Measurements from ENCODE around the gene TMBIM1.

Gene TMBIM1

GRCh38 chr2:218334531-218334930 lies 42.2 kb upstream of the TMBIM1 start:
- no peak overlapping the region for H3K27ac ChIP-seq (ENCODE audit: low read depth, low read length, poor library complexity, severe bottlenecking)
- no peaks in the 10 kb centered on the region; the same call in 1 of the 2 replicates for H3K36me3 ChIP-seq (ENCODE audit: insufficient read depth, low read length)
- no peak overlapping the region for H3K9ac ChIP-seq (ENCODE audit: low read length)
- H3K9me2 ChIP-seq (ENCODE audit: low read depth, low read length) = no peaks in the 10 kb centered on the region
- peaks cover 5% of the 10 kb centered on the region; the same call in 1 of the 2 replicates for H3K9me3 ChIP-seq (ENCODE audit: low read length)
- H2AFZ ChIP-seq (ENCODE audit: low read length) = no peak overlapping the region
- no peaks in the 10 kb centered on the region for H3K4me1 ChIP-seq (ENCODE audit: insufficient read depth, low read length, severe bottlenecking)
- H3F3A ChIP-seq (ENCODE audit: insufficient read depth, low read length) = no peaks in the 10 kb centered on the region
- no peak overlapping the region for H3K4me3 ChIP-seq (ENCODE audit: low read depth, low read length, poor library complexity, severe bottlenecking)
- no peaks in the 10 kb centered on the region for H4K20me1 ChIP-seq (ENCODE audit: insufficient read depth, low read length)
- H3K27me3 ChIP-seq (ENCODE audit: insufficient read depth, low read length) = peaks cover 14% of the 10 kb centered on the region
- TF ChIP-seq EZH2 (IDR thresholded peaks at IDR 0.05; ENCODE audit: borderline replicate concordance, low read length) = no peak
- TF ChIP-seq, protein P1, sequence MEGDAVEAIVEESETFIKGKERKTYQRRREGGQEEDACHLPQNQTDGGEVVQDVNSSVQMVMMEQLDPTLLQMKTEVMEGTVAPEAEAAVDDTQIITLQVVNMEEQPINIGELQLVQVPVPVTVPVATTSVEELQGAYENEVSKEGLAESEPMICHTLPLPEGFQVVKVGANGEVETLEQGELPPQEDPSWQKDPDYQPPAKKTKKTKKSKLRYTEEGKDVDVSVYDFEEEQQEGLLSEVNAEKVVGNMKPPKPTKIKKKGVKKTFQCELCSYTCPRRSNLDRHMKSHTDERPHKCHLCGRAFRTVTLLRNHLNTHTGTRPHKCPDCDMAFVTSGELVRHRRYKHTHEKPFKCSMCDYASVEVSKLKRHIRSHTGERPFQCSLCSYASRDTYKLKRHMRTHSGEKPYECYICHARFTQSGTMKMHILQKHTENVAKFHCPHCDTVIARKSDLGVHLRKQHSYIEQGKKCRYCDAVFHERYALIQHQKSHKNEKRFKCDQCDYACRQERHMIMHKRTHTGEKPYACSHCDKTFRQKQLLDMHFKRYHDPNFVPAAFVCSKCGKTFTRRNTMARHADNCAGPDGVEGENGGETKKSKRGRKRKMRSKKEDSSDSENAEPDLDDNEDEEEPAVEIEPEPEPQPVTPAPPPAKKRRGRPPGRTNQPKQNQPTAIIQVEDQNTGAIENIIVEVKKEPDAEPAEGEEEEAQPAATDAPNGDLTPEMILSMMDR (IDR thresholded peaks at IDR 0.05; ENCODE audit: low read length) = no peak
- no peaks in the 10 kb centered on the region for H3K79me2 ChIP-seq (ENCODE audit: insufficient read depth, low read length)
- no peak overlapping the region for H3K4me2 ChIP-seq (ENCODE audit: low read length)

DNA sequence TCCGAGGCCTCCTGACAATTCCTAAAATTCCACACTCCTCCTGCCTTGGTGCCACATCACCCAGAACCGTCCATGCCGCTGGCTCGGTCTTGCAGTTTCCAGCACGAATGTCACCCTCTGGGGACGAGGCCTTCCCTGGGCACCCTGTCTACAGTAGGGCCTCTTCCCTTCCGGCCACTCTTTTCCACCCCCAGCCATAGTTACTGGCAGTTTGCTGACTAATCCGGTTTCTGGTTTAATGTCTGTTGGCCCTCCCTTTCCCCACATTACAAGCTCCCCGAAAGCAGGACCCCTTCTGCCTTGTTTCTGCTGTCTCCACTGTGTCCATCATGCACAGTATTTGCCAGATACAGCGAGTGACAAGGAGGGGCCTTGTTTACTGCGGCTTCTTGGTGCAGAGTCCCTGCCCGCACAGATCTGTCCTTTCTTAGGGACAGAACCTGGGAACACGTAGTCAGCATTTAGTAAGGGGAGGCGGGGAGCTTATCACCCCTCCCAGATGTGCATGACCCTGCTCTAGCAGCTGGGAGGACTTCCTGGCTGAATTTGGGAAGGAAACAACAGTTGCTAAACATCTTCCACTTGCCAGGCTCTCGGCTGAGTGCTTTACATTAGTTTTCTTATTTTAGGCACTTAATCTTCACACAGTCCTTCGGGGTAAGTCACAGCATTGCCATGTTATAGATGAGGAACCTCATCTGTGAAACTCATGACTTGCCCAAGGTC lies 40.8 kb upstream of the TMBIM1 start:
- Histone ChIP-seq H3K9ac (ENCODE audit: low read length) (no peak overlapping the region), H4K20me1 (ENCODE audit: insufficient read depth, low read length) (no peaks in the 10 kb centered on the region), H2AFZ (ENCODE audit: low read length) (no peak overlapping the region), H3K27me3 (ENCODE audit: insufficient read depth, low read length) (peaks cover 14% of the 10 kb centered on the region), H3F3A (ENCODE audit: insufficient read depth, low read length) (no peaks in the 10 kb centered on the region), H3K79me2 (ENCODE audit: insufficient read depth, low read length) (no peaks in the 10 kb centered on the region), H3K36me3 (ENCODE audit: insufficient read depth, low read length) (no peaks in the 10 kb centered on the region; the same call in 1 of the 2 replicates), H3K4me3 (ENCODE audit: low read depth, low read length, poor library complexity, severe bottlenecking) (no peak overlapping the region), H3K4me1 (ENCODE audit: insufficient read depth, low read length, severe bottlenecking) (no peaks in the 10 kb centered on the region), H3K27ac (ENCODE audit: low read depth, low read length, poor library complexity, severe bottlenecking) (no peak overlapping the region), H3K4me2 (ENCODE audit: low read length) (no peak overlapping the region), H3K9me3 (ENCODE audit: low read length) (peaks cover 5% of the 10 kb centered on the region; the same call in 1 of the 2 replicates), H3K9me2 (ENCODE audit: low read depth, low read length) (no peaks in the 10 kb centered on the region)
- TF ChIP-seq, protein P1 (IDR thresholded peaks at IDR 0.05; ENCODE audit: low read length) = no peak
- TF ChIP-seq EZH2 (IDR thresholded peaks at IDR 0.05; ENCODE audit: borderline replicate concordance, low read length) = no peak

DNA sequence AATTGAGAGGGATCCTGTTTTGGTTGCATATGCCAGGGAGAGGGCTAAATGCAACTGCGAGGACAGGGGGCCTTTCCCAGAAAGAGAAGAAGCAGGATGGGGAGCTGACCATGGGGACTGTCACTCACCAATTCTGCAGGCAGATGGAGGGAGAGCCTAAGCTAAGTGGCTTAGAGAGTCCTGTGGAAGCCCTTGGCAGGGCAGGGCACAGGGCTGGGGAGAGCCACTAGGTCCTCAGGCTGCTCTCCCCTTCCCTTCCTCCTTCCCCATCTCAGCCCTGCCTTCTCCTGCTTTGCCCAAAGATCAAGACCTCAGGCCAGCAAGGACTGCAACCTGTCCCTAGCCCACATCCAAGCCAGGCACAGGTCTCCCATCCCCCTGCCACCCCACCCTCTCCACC lies 40.0 kb upstream of the TMBIM1 start:
- Histone ChIP-seq H3K27me3 (ENCODE audit: insufficient read depth, low read length) (peaks cover 12% of the 10 kb centered on the region), H3K9me3 (ENCODE audit: low read length) (peaks cover 5% of the 10 kb centered on the region; the same call in 1 of the 2 replicates), H3K4me3 (ENCODE audit: low read depth, low read length, poor library complexity, severe bottlenecking) (no peak overlapping the region), H3K4me1 (ENCODE audit: insufficient read depth, low read length, severe bottlenecking) (no peaks in the 10 kb centered on the region), H3K4me2 (ENCODE audit: low read length) (no peak overlapping the region), H3F3A (ENCODE audit: insufficient read depth, low read length) (no peaks in the 10 kb centered on the region), H4K20me1 (ENCODE audit: insufficient read depth, low read length) (no peaks in the 10 kb centered on the region), H3K79me2 (ENCODE audit: insufficient read depth, low read length) (no peaks in the 10 kb centered on the region), H3K36me3 (ENCODE audit: insufficient read depth, low read length) (no peaks in the 10 kb centered on the region; the same call in 1 of the 2 replicates), H3K9me2 (ENCODE audit: low read depth, low read length) (no peaks in the 10 kb centered on the region), H2AFZ (ENCODE audit: low read length) (no peak overlapping the region), H3K27ac (ENCODE audit: low read depth, low read length, poor library complexity, severe bottlenecking) (no peak overlapping the region), H3K9ac (ENCODE audit: low read length) (no peak overlapping the region)
- no peak for TF ChIP-seq EZH2 (IDR thresholded peaks at IDR 0.05; ENCODE audit: borderline replicate concordance, low read length)
- TF ChIP-seq, protein P1 (IDR thresholded peaks at IDR 0.05; ENCODE audit: low read length) = no peak
